ENCODE data around the gene BCAN. TPM values are rescaled to one million over a fixed set of nuclear protein-coding genes. Genes with fewer than 3 reads are reported as not detected.
A peak's percentile ranks its signal among the peaks of the same experiment; 100 is the strongest.

BCAN gene
- total and polyA plus RNA-seq, 2 of the 8 experiments (the other 6 are each of a cell fraction or from before 2014, with no cell fraction given): 4.5 to 24.0 TPM

GRCh38 chr1:156624814-156625435 lies 17.0 kb upstream of the BCAN start:
- H2BK12ac ChIP-seq (ENCODE audit: low read depth, low read length): no peak overlapping the region
- WGBS, 2 experiments (ENCODE audit: extremely low coverage in 1 of 2, insufficient coverage in 1 of 2, insufficient read length in 1 of 2, insufficient replicate concordance in 2 of 2, low coverage in 1 of 2, low lambda C conversion rate in 2 of 2, missing lambda C conversion rate in 1 of 2): 2% methylated on average over 46 of the region's 55 CpGs; no CpG with 5 or more reads in 1 of the 2 experiments
- TF ChIP-seq MAX (IDR thresholded peaks at IDR 0.05) (peak; percentile 27; the same call in 1 of the 2 replicates), KDM1A (IDR thresholded peaks at IDR 0.05; ENCODE audit: borderline replicate concordance, low read length) (no peak), KDM4A (IDR thresholded peaks at IDR 0.05; ENCODE audit: low read depth, low read length, severe bottlenecking) (no peak), POU5F1 (IDR thresholded peaks at IDR 0.05; ENCODE audit: low read depth, low read length) (no peak), ATF2 (IDR thresholded peaks at IDR 0.05; ENCODE audit: low read length) (no peak), SUZ12 (IDR thresholded peaks at IDR 0.05; ENCODE audit: low read length) (peak; percentile 74; the same call in 1 of the 2 replicates), GTF2F1 (IDR thresholded peaks at IDR 0.05; ENCODE audit: borderline replicate concordance, low read depth, low read length) (no peak), NRF1 (IDR thresholded peaks at IDR 0.05; ENCODE audit: low read depth, low read length) (no peak), EP300 (IDR thresholded peaks at IDR 0.05; ENCODE audit: borderline replicate concordance in 1 of 2, low read depth in 2 of 2, low read length in 2 of 2) (no peak)

More at GRCh38 chr1:156624814-156625435, 17.0 kb upstream of the BCAN start:
- Histone ChIP-seq H3K23me2 (ENCODE audit: low read depth, low read length) (peaks cover 20% of the 10 kb centered on the region; the same call in 1 of the 2 replicates), H2BK20ac (ENCODE audit: low read length) (no peak overlapping the region), H3K27me3 (replicated peaks in 1 of 4; ENCODE audit: control insufficient read depth in 3 of 4, extremely low read depth in 1 of 4, insufficient read depth in 3 of 4, low read length in 3 of 4) (peaks cover 31 to 57% (median 41%) of the 10 kb centered on the region in 4 experiments), H3K4me3 (ENCODE audit: extremely low read depth in 1 of 4, insufficient read depth in 2 of 4, low read depth in 3 of 4, low read length in 4 of 4) (peak overlapping the region; percentile 44 to 71 (median 48)), H3K14ac (ENCODE audit: insufficient read length) (no peak overlapping the region), H2AFZ (ENCODE audit: low read length) (peak overlapping the region; percentile 20; the same call in 1 of the 2 replicates), H4K91ac (replicated peaks; ENCODE audit: insufficient read length, low read length) (no peak overlapping the region), H3K4me2 (ENCODE audit: insufficient read depth in 1 of 2, low read depth in 2 of 2, low read length in 2 of 2) (peak overlapping the region; percentile 81 to 99), H3K27ac (ENCODE audit: low read depth, low read length) (no peak overlapping the region), H3K36me3 (ENCODE audit: control insufficient read depth in 2 of 4, insufficient read depth in 4 of 4, low read length in 3 of 4) (no peaks in the 10 kb centered on the region; a peak in 1 of 8 replicates), H3K18ac (ENCODE audit: extremely low read depth, low read length) (peak overlapping the region; percentile 15; the same call in 1 of the 2 replicates), H3K9ac (replicated peaks in 1 of 4; ENCODE audit: extremely low read depth in 1 of 4, low read depth in 3 of 4, low read length in 3 of 4) (peak overlapping the region in 2 of 4 experiments; percentile 14 to 43; a peak in 1 of 7 replicates), H2AK5ac (ENCODE audit: low read depth, low read length) (no peak overlapping the region), H3K79me2 (ENCODE audit: control insufficient read depth in 1 of 2, insufficient read depth in 2 of 2, low read length in 2 of 2) (no peaks in the 10 kb centered on the region), H3K9me3 (ENCODE audit: insufficient read depth in 2 of 2, low read depth in 1 of 2, low read length in 1 of 2) (no peaks in the 10 kb centered on the region), H3K4ac (replicated peaks; ENCODE audit: insufficient read length, low read depth, low read length) (no peak overlapping the region), H4K5ac (ENCODE audit: insufficient read length, low read depth, low read length) (no peak overlapping the region), H3K56ac (replicated peaks; ENCODE audit: insufficient read length, low read depth, low read length) (no peak overlapping the region), H4K20me1 (replicated peaks in 1 of 2; ENCODE audit: control insufficient read depth in 1 of 2, insufficient read depth in 2 of 2, low read length in 2 of 2) (peaks cover 0 to 1% of the 10 kb centered on the region in 2 experiments), H2BK5ac (ENCODE audit: low read depth, low read length) (no peak overlapping the region), H3K23ac (ENCODE audit: insufficient read length) (no peak overlapping the region), H3K4me1 (replicated peaks in 1 of 4; ENCODE audit: control insufficient read depth in 3 of 4, insufficient read depth in 4 of 4, low read length in 3 of 4) (peaks cover 0 to 9% (median 2%) of the 10 kb centered on the region in 4 experiments; a peak in 5 of 7 replicates), H4K8ac (ENCODE audit: extremely low read depth, insufficient read depth, low read length) (peak overlapping the region; percentile 84), H3K79me1 (ENCODE audit: low read depth, low read length) (no peaks in the 10 kb centered on the region), H2BK120ac (replicated peaks; ENCODE audit: low read depth, low read length) (no peak overlapping the region), H2BK15ac (ENCODE audit: low read length) (peak overlapping the region; percentile 65; the same call in 1 of the 2 replicates)
- FAIRE-seq (no peak), DNase-seq (ENCODE audit: low read depth in 1 of 2, low spot score in 2 of 2) (no peak)
- POLR2A ChIA-PET (ENCODE audit: partially characterized antibody): interaction anchor here (0.6 to 5.8 kb wide), 15 partner anchors 16 to 166 kb away, joined by 3 to 46 read pairs (median 5); partner anchors contain the start of genes BCAN and NES
- CTCF ChIA-PET (ENCODE audit: partially characterized antibody): interaction anchor here (0.5 to 43.0 kb wide), 31 partner anchors 8 to 288 kb away, joined by 3 to 868 read pairs (median 4); partner anchors contain the start of genes BCAN, CRABP2, ISG20L2 and MEF2D

Measured in H1 (cell line).